IMR-90 (cell line): Measurements from ENCODE around the gene TP73.

ENCODE experiments used
- POLR2A ChIP-seq: IDR thresholded peaks from 2 replicates; pipeline ENCODE4 v1.6.1; 2012; ENCODE audit warnings: mild to moderate bottlenecking, low read depth, low read length
- RFX5 ChIP-seq: IDR thresholded peaks from 2 replicates; pipeline ENCODE4 v1.8.0; 2012; ENCODE audit warnings: low read depth, mild to moderate bottlenecking, low read length, moderate library complexity
- TF ChIP-seq, protein P1 (sequence below): conservative IDR thresholded peaks from 2 replicates; pipeline ENCODE4 v1.5.1; 2012; ENCODE audit warnings: mild to moderate bottlenecking, low read depth, low read length, improper control_type of control experiment
- TF ChIP-seq, protein P2 (sequence below): fragments of 150-350 bp; IDR thresholded peaks from 2 replicates; pipeline ENCODE4 v1.6.1; 2017; ENCODE audit warnings: mild to moderate bottlenecking, antibody characterized with exemption, low read length, low read depth

DNA sequence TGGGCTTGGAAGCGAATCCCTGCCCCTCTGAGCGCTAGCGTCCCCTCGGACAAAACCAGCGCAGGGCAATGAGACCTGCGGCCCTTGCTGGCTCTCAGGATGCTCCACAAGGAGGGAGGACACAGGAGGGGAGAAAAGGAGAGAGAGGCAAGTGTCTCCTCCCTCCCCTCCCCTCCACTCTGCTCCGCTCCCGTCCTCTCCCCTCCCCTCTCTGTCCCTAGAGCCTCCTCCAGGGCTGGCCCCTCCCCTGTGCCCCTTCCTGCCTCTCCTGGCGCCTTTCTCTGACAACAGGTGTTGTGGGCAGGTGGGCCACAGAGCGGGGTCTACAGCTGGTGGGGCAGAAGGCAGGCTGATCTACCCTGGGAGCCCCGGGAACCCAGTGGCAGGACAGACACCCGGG, 35.2 kb downstream of the TP73 start:
- no peak for TF ChIP-seq POLR2A
- TF ChIP-seq, protein P1, sequence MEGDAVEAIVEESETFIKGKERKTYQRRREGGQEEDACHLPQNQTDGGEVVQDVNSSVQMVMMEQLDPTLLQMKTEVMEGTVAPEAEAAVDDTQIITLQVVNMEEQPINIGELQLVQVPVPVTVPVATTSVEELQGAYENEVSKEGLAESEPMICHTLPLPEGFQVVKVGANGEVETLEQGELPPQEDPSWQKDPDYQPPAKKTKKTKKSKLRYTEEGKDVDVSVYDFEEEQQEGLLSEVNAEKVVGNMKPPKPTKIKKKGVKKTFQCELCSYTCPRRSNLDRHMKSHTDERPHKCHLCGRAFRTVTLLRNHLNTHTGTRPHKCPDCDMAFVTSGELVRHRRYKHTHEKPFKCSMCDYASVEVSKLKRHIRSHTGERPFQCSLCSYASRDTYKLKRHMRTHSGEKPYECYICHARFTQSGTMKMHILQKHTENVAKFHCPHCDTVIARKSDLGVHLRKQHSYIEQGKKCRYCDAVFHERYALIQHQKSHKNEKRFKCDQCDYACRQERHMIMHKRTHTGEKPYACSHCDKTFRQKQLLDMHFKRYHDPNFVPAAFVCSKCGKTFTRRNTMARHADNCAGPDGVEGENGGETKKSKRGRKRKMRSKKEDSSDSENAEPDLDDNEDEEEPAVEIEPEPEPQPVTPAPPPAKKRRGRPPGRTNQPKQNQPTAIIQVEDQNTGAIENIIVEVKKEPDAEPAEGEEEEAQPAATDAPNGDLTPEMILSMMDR, result no peak
- TF ChIP-seq, protein P2, sequence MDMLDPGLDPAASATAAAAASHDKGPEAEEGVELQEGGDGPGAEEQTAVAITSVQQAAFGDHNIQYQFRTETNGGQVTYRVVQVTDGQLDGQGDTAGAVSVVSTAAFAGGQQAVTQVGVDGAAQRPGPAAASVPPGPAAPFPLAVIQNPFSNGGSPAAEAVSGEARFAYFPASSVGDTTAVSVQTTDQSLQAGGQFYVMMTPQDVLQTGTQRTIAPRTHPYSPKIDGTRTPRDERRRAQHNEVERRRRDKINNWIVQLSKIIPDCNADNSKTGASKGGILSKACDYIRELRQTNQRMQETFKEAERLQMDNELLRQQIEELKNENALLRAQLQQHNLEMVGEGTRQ, result no peak
- TF ChIP-seq RFX5, result no peak
